Body of pancreas (tissue), 4 donors: ENCODE results near the gene ARHGEF2. TPM values are rescaled to one million over a fixed set of nuclear protein-coding genes. Genes with fewer than 3 reads are reported as not detected.

ENCODE experiments used
- ATAC-seq: fragments of 150-250 bp; one replicate; pipeline ENCODE4 v1.9.1; 2016
- DNase-seq, 4 donors: peaks; one replicate each; pipeline ENCODE4 v3.0.0-alpha.2; 2019
- H3K27ac ChIP-seq, 4 donors: fragments of 200-600 bp; sonication (generic); 1 replicate in 3 of 4; 2 replicates in 1 of 4; pipeline versions ENCODE4 v1.5.1 to v1.6.1; 2016 to 2019; ENCODE audit warnings: mild to moderate bottlenecking in 1 of 4, mixed read lengths in 1 of 4, moderate library complexity in 1 of 4
- H3K27me3 ChIP-seq, 2 donors: fragments of 200-600 bp; sonication (generic); one replicate each; pipeline ENCODE4 v1.6.0; 2016; ENCODE audit warnings: mild to moderate bottlenecking in 1 of 2
- H3K36me3 ChIP-seq, 2 donors: fragments of 200-600 bp; sonication (generic); replicated peaks in 1 of 2; 2 replicates each; pipeline ENCODE4 v1.5.1; 2016; ENCODE audit warnings: low read depth in 2 of 2; ENCODE audit not compliant: insufficient read depth in 1 of 2
- H3K4me1 ChIP-seq: fragments of 200-600 bp; sonication (generic); one replicate; pipeline ENCODE4 v1.6.0; 2016
- H3K4me3 ChIP-seq, 2 donors: fragments of 200-600 bp; sonication (generic); 1 replicate in 1 of 2; 2 replicates in 1 of 2; pipeline ENCODE4 v1.5.1; 2016 to 2019
- H3K9me3 ChIP-seq, 3 donors: fragments of 200-600 bp; sonication (generic); 1 replicate in 2 of 3; 2 replicates in 1 of 3; pipeline ENCODE4 v1.5.1; 2016
- CTCF ChIP-seq, 7 experiments: fragments of 450-650 bp in 4 of 7; fragments of 200-600 bp in 3 of 7; sonication (generic) in 3 of 7; IDR thresholded peaks; one replicate each; pipeline ENCODE4 v1.5.1; 2016 to 2019; ENCODE audit warnings: antibody characterized with exemption in 7 of 7
- POLR2A ChIP-seq, 3 donors: fragments of 450-650 bp; IDR thresholded peaks; one replicate each; pipeline ENCODE4 v1.6.1; 2016; ENCODE audit warnings: antibody characterized with exemption in 3 of 3, mild to moderate bottlenecking in 2 of 3
- WGBS, 2 donors: methylation state at CpG; one replicate each; pipeline ENCODE4 v1.1.5; 2017; 5-methylcytosine and 5-hydroxymethylcytosine counted together
- intact Hi-C: fragments of 100-400 bp; cut with DNase I; formaldehyde crosslinking; loops from one replicate; pipeline ENCODE4 v1.15.1; 2023
- total RNA-seq, 2 donors: library from RNA; depleted of rRNA; stranded (reverse); fragments of >200 nt; gene quantifications; one replicate each; pipeline ENCODE4 v1.1.0, GENCODE V29; 2016

ARHGEF2 gene
- total RNA-seq, 2 donors from 2014 or later: 31.9 to 32.6 TPM

GRCh38 chr1:155904261-155904660 is 74.1 kb downstream of the ARHGEF2 start:
- ATAC-seq (no peak), DNase-seq (no peak)
- WGBS, 2 donors: 65% methylated on average over 12 of the region's 12 CpGs
- H3K27me3 ChIP-seq: no peaks in the 10 kb centered on the region
- H3K4me1 ChIP-seq: no peaks in the 10 kb centered on the region
- H3K4me3 ChIP-seq: no peak overlapping the region
- intact Hi-C loops: no loop called here
- TF ChIP-seq POLR2A (IDR thresholded peaks at IDR 0.05) (no peak), CTCF (IDR thresholded peaks at IDR 0.05) (no peak)
- no peaks in the 10 kb centered on the region for H3K9me3 ChIP-seq
- no peak overlapping the region for H3K27ac ChIP-seq
- peaks cover 18 to 48% of the 10 kb centered on the region in 2 donors for H3K36me3 ChIP-seq

- peaks cover 18 to 52% of the 10 kb centered on the region in 2 donors for H3K36me3 ChIP-seq
- no peak for TF ChIP-seq POLR2A (IDR thresholded peaks at IDR 0.05)
- TF ChIP-seq CTCF (IDR thresholded peaks at IDR 0.05): no peak
- no peaks in the 10 kb centered on the region for H3K4me1 ChIP-seq
- ATAC-seq (no peak), DNase-seq (no peak)
- no peak overlapping the region for H3K27ac ChIP-seq
- no peaks in the 10 kb centered on the region for H3K9me3 ChIP-seq
- no peaks in the 10 kb centered on the region for H3K27me3 ChIP-seq
- intact Hi-C loops: no loop called here
- 91 to 94% methylated on average over 4 of the region's 4 CpGs for WGBS, 2 donors
- H3K4me3 ChIP-seq: no peak overlapping the region
These were observed 78.2 kb downstream of the ARHGEF2 start for GRCh38 chr1:155900161-155900560.

- no peak for DNase-seq
- Histone ChIP-seq H3K4me1 (no peaks in the 10 kb centered on the region), H3K36me3 (peaks cover 18 to 49% of the 10 kb centered on the region in 2 donors), H3K4me3 (no peak overlapping the region), H3K9me3 (no peaks in the 10 kb centered on the region), H3K27ac (no peak overlapping the region), H3K27me3 (no peaks in the 10 kb centered on the region)
- intact Hi-C loops: no loop called here
- no peak for TF ChIP-seq POLR2A (IDR thresholded peaks at IDR 0.05)
- no peak for TF ChIP-seq CTCF (IDR thresholded peaks at IDR 0.05)
- WGBS, 2 donors: 98 to 100% methylated on average over 2 of the region's 2 CpGs
- no peak for ATAC-seq
These were observed 78.7 kb downstream of the ARHGEF2 start for GRCh38 chr1:155899683-155900082.

GRCh38 chr1:155898888-155899287 is 79.5 kb downstream of the ARHGEF2 start:
- ATAC-seq (no peak), DNase-seq (no peak)
- H3K4me3 ChIP-seq: no peak overlapping the region
- peaks cover 18 to 41% of the 10 kb centered on the region in 2 donors for H3K36me3 ChIP-seq
- H3K9me3 ChIP-seq: no peaks in the 10 kb centered on the region
- H3K4me1 ChIP-seq: peaks cover 3% of the 10 kb centered on the region
- H3K27ac ChIP-seq: no peak overlapping the region
- H3K27me3 ChIP-seq: no peaks in the 10 kb centered on the region
- intact Hi-C loops: no loop called here
- WGBS, 2 donors: 85 to 86% methylated on average over 2 of the region's 2 CpGs
- no peak for TF ChIP-seq CTCF (IDR thresholded peaks at IDR 0.05)
- no peak for TF ChIP-seq POLR2A (IDR thresholded peaks at IDR 0.05)

- Histone ChIP-seq H3K27ac (no peak overlapping the region), H3K27me3 (no peaks in the 10 kb centered on the region), H3K4me3 (no peak overlapping the region), H3K4me1 (peaks cover 13% of the 10 kb centered on the region), H3K36me3 (peaks cover 15 to 31% of the 10 kb centered on the region in 2 donors), H3K9me3 (no peaks in the 10 kb centered on the region)
- no peak for TF ChIP-seq CTCF (IDR thresholded peaks at IDR 0.05)
- no peak for TF ChIP-seq POLR2A (IDR thresholded peaks at IDR 0.05)
- intact Hi-C loops: no loop called here
- DNase-seq (no peak), ATAC-seq (no peak)
- 87% methylated on average over 1 of the region's 1 CpG for WGBS, 2 donors
These were observed 80.6 kb downstream of the ARHGEF2 start for GRCh38 chr1:155897746-155898145.
